NCI-H128 (cell line): ENCODE data around the gene ZCCHC14.
A peak's percentile ranks its signal among the peaks of the same experiment; 100 is the strongest.
"Not testable (repeated sequence)": the region's sequence is repeated elsewhere in the genome, so short reads cannot be mapped to it uniquely, and the experiment has no call there.

Experiments
- DNase-seq: peaks from one replicate; lab custom pipeline; 2025; ENCODE audit not compliant: unreplicated experiment; lab: John Stamatoyannopoulos, UW

ZCCHC14 gene

GRCh38 chr16:87482266-87482665 is 10.6 kb downstream of the ZCCHC14 start:
- no peak for DNase-seq

- DNase-seq, result not testable (repeated sequence)
Measured at GRCh38 chr16:87481711-87482110, 11.1 kb downstream of the ZCCHC14 start.

- not testable (repeated sequence) for DNase-seq
Measured at GRCh38 chr16:87477209-87477981, 15.4 kb downstream of the ZCCHC14 start.

- no peak for DNase-seq
Measured at GRCh38 chr16:87474566-87474996, 18.2 kb downstream of the ZCCHC14 start.

- no peak for DNase-seq
Measured at GRCh38 chr16:87474017-87474416, 18.8 kb downstream of the ZCCHC14 start.

- DNase-seq, result no peak
Measured at GRCh38 chr16:87472935-87473334, 19.9 kb downstream of the ZCCHC14 start.

GRCh38 chr16:87472142-87472778 is 20.6 kb downstream of the ZCCHC14 start:
- no peak for DNase-seq

GRCh38 chr16:87471278-87472141 is 21.3 kb downstream of the ZCCHC14 start:
- DNase-seq, result no peak

GRCh38 chr16:87470332-87470731 is 22.5 kb downstream of the ZCCHC14 start:
- DNase-seq, result no peak

GRCh38 chr16:87469169-87469568 is 23.7 kb downstream of the ZCCHC14 start:
- DNase-seq, result no peak

GRCh38 chr16:87468550-87468949 is 24.3 kb downstream of the ZCCHC14 start:
- DNase-seq, result no peak

GRCh38 chr16:87466975-87467501 is 25.8 kb downstream of the ZCCHC14 start:
- DNase-seq, result no peak

GRCh38 chr16:87465879-87466278 is 26.9 kb downstream of the ZCCHC14 start:
- no peak for DNase-seq

- DNase-seq, result no peak
Measured at GRCh38 chr16:87465306-87465705, 27.5 kb downstream of the ZCCHC14 start.

- no peak for DNase-seq
Measured at GRCh38 chr16:87464691-87465300, 28.0 kb downstream of the ZCCHC14 start.

GRCh38 chr16:87463722-87464690 is 28.8 kb downstream of the ZCCHC14 start:
- DNase-seq, result no peak

- peak; percentile 73 for DNase-seq
Measured at GRCh38 chr16:87461466-87461991, 31.3 kb downstream of the ZCCHC14 start.

GRCh38 chr16:87460936-87461335 is 31.9 kb downstream of the ZCCHC14 start:
- DNase-seq, result no peak

- no peak for DNase-seq
Measured at GRCh38 chr16:87459833-87460232, 33.0 kb downstream of the ZCCHC14 start.
